GM12892 (cell line): Measurements from ENCODE around the gene C1QTNF4.
"Not testable (repeated sequence)": the region's sequence is repeated elsewhere in the genome, so short reads cannot be mapped to it uniquely, and the experiment has no call there.

ENCODE experiments used
- DNase-seq: peaks from one replicate; pipeline ENCODE4 v3.0.0; 2011; ENCODE audit not compliant: insufficient read length
- FAIRE-seq: peaks from 2 replicates; lab custom pipeline; 2011; peaks lifted over from hg19 to GRCh38; lab: Jason Lieb, UNC
- POLR2A ChIP-seq: IDR thresholded peaks from 2 replicates; pipeline ENCODE4 v1.6.1; 2011; ENCODE audit warnings: low read depth, low read length, control low read depth
- POLR2AphosphoS5 ChIP-seq: IDR thresholded peaks from 2 replicates; pipeline ENCODE4 v1.6.1; 2011; ENCODE audit warnings: low read depth, low read length, control low read depth
- TAF1 ChIP-seq: IDR thresholded peaks from 2 replicates; pipeline ENCODE4 v1.6.1; 2011; ENCODE audit warnings: low read depth, mild to moderate bottlenecking, control low read depth, low read length, borderline replicate concordance

The C1QTNF4 gene

GRCh38 chr11:47553406-47553743 lies 40.8 kb downstream of the C1QTNF4 start:
- no peak for FAIRE-seq
- TF ChIP-seq POLR2A (no peak), TAF1 (no peak), POLR2AphosphoS5 (no peak)
- no peak for DNase-seq

- TF ChIP-seq POLR2A = peak; percentile 71; the same call in 1 of the 2 replicates
- TF ChIP-seq TAF1 = peak; percentile 47; the same call in 1 of the 2 replicates
- TF ChIP-seq POLR2AphosphoS5 = no peak; the same call in none of the 2 replicates
- FAIRE-seq (peak; percentile 97), DNase-seq (peak; percentile 86)
These were observed 41.4 kb downstream of the C1QTNF4 start, which contains the start of gene CELF1 for GRCh38 chr11:47552566-47553405. TSS of gene CELF1 (minus strand) at chr11:47553132. CDS start at chr11:47499523, 53,609 bp downstream.

GRCh38 chr11:47552056-47552565 lies 42.1 kb downstream of the C1QTNF4 start:
- TF ChIP-seq POLR2AphosphoS5 (no peak), POLR2A (no peak), TAF1 (no peak)
- DNase-seq (no peak), FAIRE-seq (no peak)

- TF ChIP-seq TAF1 (no peak), POLR2A (no peak), POLR2AphosphoS5 (no peak)
- FAIRE-seq = peak; percentile 84
- peak; percentile 31 for DNase-seq
These were observed 43.1 kb downstream of the C1QTNF4 start for GRCh38 chr11:47551086-47551485.

- no peak for TF ChIP-seq POLR2A
- no peak for TF ChIP-seq POLR2AphosphoS5
- no peak for TF ChIP-seq TAF1
- peak; percentile 53 for FAIRE-seq
- DNase-seq = no peak
These were observed 43.7 kb downstream of the C1QTNF4 start for GRCh38 chr11:47550288-47551047.

- not testable (repeated sequence) for FAIRE-seq, DNase-seq
These were observed 47.9 kb downstream of the C1QTNF4 start for GRCh38 chr11:47546274-47546673.

- TF ChIP-seq TAF1 = no peak
- no peak for TF ChIP-seq POLR2A
- TF ChIP-seq POLR2AphosphoS5 = no peak
These were observed 48.9 kb downstream of the C1QTNF4 start for GRCh38 chr11:47545298-47545697.

GRCh38 chr11:47541070-47541469 lies 53.1 kb downstream of the C1QTNF4 start:
- DNase-seq (no peak), FAIRE-seq (no peak)
- TF ChIP-seq POLR2AphosphoS5 (no peak), POLR2A (no peak), TAF1 (no peak)

More at GRCh38 chr11:47545298-47545697, 48.9 kb downstream of the C1QTNF4 start:
- FAIRE-seq (no peak), DNase-seq (no peak)

GRCh38 chr11:47539681-47540039 lies 54.6 kb downstream of the C1QTNF4 start:
- FAIRE-seq (no peak), DNase-seq (no peak)
- TF ChIP-seq POLR2A (no peak), POLR2AphosphoS5 (no peak)
